PC-9 (cell line): ENCODE measurements around the gene FARP1. TPM values are rescaled to one million over a fixed set of nuclear protein-coding genes. Genes with fewer than 3 reads are reported as not detected.

ENCODE experiments used
- BruUV-seq: library from RNA; stranded (reverse); fragments of 400-500 nt; replicated peaks from 2 replicates; lab custom pipeline; 2021; lab: Mats Ljungman, UMichigan
- CTCF ChIA-PET: fragments of 300-600 bp; sonication (Branson Sonifier 250); formaldehyde crosslinking; loops from one replicate; lab custom pipeline; 2022; ENCODE audit warnings: antibody characterized with exemption; lab: Charles Lee
- POLR2A ChIA-PET: fragments of 300-600 bp; sonication (Branson Sonifier 250); formaldehyde crosslinking; loops from one replicate; lab custom pipeline; 2022; ENCODE audit warnings: antibody characterized with exemption; ENCODE audit not compliant: unreplicated experiment; lab: Charles Lee
- DNase-seq, 2 experiments: peaks; one replicate each; pipeline versions ENCODE4 v3.0.0 to v3.0.0-alpha.2; 2015 to 2022; ENCODE audit warnings: mixed read lengths in 1 of 2
- H2AFZ ChIP-seq: fragments of 200-600 bp; sonication (generic); 2 replicates; pipeline ENCODE4 v1.8.1; 2017; ENCODE audit warnings: antibody characterized with exemption
- H3F3A ChIP-seq: fragments of 200-600 bp; sonication (generic); 2 replicates; pipeline ENCODE4 v1.8.1; 2017; ENCODE audit warnings: antibody characterized with exemption, mild to moderate bottlenecking, low read depth; ENCODE audit not compliant: insufficient read depth
- H3K27ac ChIP-seq: fragments of 200-600 bp; sonication (generic); 2 replicates; pipeline ENCODE4 v1.6.1; 2016; ENCODE audit warnings: mixed run types
- H3K27me3 ChIP-seq: fragments of 200-600 bp; sonication (generic); 2 replicates; pipeline ENCODE4 v1.6.1; 2016; ENCODE audit warnings: low read depth, mixed run types; ENCODE audit not compliant: insufficient read depth
- H3K36me3 ChIP-seq: fragments of 200-600 bp; sonication (generic); 2 replicates; pipeline ENCODE4 v1.6.1; 2016; ENCODE audit warnings: low read depth, mixed run types
- H3K4me1 ChIP-seq: fragments of 200-600 bp; sonication (generic); replicated peaks from 2 replicates; pipeline ENCODE4 v1.6.1; 2016; ENCODE audit warnings: mixed run types; ENCODE audit not compliant: insufficient read depth
- H3K4me2 ChIP-seq: fragments of 200-600 bp; sonication (generic); 2 replicates; pipeline ENCODE4 v1.6.1; 2017; ENCODE audit warnings: mixed run types
- H3K4me3 ChIP-seq: fragments of 200-600 bp; sonication (generic); 2 replicates; pipeline ENCODE4 v1.6.1; 2016; ENCODE audit warnings: mixed run types
- H3K79me2 ChIP-seq: fragments of 200-600 bp; sonication (generic); 2 replicates; pipeline ENCODE4 v1.6.1; 2017; ENCODE audit warnings: low read depth, mixed run types
- H3K9me2 ChIP-seq: fragments of 200-600 bp; sonication (generic); 2 replicates; pipeline ENCODE4 v1.8.1; 2017; ENCODE audit warnings: mild to moderate bottlenecking; ENCODE audit not compliant: insufficient read depth
- H3K9me3 ChIP-seq: fragments of 200-600 bp; sonication (generic); 2 replicates; pipeline ENCODE4 v1.8.1; 2016; ENCODE audit warnings: low read depth; ENCODE audit not compliant: insufficient read depth
- H4K20me1 ChIP-seq: fragments of 200-600 bp; sonication (generic); 2 replicates; pipeline ENCODE4 v1.8.1; 2017; ENCODE audit not compliant: insufficient read depth
- EZH2 ChIP-seq: fragments of 200-600 bp; sonication (generic); IDR thresholded peaks from 2 replicates; pipeline ENCODE4 v1.8.0; 2017; ENCODE audit warnings: antibody characterized with exemption, low read depth
- intact Hi-C: fragments of 100-400 bp; cut with micrococcal nuclease; formaldehyde crosslinking; loops from one replicate; pipeline ENCODE4 v1.10.0; 2022; ENCODE audit not compliant: unreplicated experiment
- total RNA-seq: library from RNA; stranded (reverse); gene quantifications from 2 replicates; pipeline ENCODE4 v1.2.3, GENCODE V29; 2021
- TF ChIP-seq, protein P1 (sequence below): fragments of 200-600 bp; sonication (generic); conservative IDR thresholded peaks from 2 replicates; pipeline ENCODE4 v1.6.1; 2017; ENCODE audit warnings: mixed run types, antibody characterized with exemption, mild to moderate bottlenecking, moderate library complexity

The FARP1 gene
- total RNA-seq, 1 experiment from 2014 or later: 62.1 TPM

DNA sequence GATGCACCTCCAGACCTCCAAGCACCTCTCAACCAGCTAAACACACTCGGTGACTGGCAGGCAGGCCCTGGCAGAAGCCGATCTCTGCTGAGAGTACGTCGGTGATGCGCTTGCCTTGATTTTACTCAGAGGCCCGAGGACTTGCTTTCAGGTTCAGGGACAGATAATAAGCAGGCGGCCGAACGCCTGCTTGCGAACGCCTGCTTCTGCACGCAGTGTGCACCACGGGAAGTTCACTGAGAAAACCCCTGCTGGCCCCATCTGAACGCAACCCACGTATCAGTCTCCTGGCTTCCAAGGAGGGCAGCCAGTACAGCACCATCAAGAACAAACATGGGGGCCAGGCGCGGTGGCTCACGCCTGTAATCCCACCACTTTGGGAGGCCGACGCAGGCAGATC lies 326.0 kb downstream of the FARP1 start:
- BruUV-seq: no TSS peak
- H3K4me2 ChIP-seq: no peak overlapping the region
- no peak overlapping the region for H3K4me3 ChIP-seq
- intact Hi-C loops: no loop called here
- TF ChIP-seq, protein P1, sequence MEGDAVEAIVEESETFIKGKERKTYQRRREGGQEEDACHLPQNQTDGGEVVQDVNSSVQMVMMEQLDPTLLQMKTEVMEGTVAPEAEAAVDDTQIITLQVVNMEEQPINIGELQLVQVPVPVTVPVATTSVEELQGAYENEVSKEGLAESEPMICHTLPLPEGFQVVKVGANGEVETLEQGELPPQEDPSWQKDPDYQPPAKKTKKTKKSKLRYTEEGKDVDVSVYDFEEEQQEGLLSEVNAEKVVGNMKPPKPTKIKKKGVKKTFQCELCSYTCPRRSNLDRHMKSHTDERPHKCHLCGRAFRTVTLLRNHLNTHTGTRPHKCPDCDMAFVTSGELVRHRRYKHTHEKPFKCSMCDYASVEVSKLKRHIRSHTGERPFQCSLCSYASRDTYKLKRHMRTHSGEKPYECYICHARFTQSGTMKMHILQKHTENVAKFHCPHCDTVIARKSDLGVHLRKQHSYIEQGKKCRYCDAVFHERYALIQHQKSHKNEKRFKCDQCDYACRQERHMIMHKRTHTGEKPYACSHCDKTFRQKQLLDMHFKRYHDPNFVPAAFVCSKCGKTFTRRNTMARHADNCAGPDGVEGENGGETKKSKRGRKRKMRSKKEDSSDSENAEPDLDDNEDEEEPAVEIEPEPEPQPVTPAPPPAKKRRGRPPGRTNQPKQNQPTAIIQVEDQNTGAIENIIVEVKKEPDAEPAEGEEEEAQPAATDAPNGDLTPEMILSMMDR: no peak
- TF ChIP-seq EZH2: no peak
- H4K20me1 ChIP-seq: peaks cover 5% of the 10 kb centered on the region; the same call in 1 of the 2 replicates
- ChIA-PET CTCF (no interaction called here), POLR2A (interaction anchor here (0.7 kb wide), 1 partner anchor 167 kb away, joined by 5 read pairs; no protein-coding TSS in a partner anchor)
- H3K79me2 ChIP-seq: peaks cover 59% of the 10 kb centered on the region
- no peaks in the 10 kb centered on the region for H3K4me1 ChIP-seq
- peaks cover 45% of the 10 kb centered on the region; the same call in 1 of the 2 replicates for H3K36me3 ChIP-seq
- no peak for DNase-seq
- no peak overlapping the region for H2AFZ ChIP-seq
- H3F3A ChIP-seq: peaks cover 22% of the 10 kb centered on the region; the same call in 1 of the 2 replicates
- H3K9me2 ChIP-seq: no peaks in the 10 kb centered on the region
- no peaks in the 10 kb centered on the region for H3K27me3 ChIP-seq
- 0 out of 2 replicates have a peak overlapping the region, but pooled peaks have one; percentile 14 for H3K27ac ChIP-seq
- H3K9me3 ChIP-seq: no peaks in the 10 kb centered on the region

DNA sequence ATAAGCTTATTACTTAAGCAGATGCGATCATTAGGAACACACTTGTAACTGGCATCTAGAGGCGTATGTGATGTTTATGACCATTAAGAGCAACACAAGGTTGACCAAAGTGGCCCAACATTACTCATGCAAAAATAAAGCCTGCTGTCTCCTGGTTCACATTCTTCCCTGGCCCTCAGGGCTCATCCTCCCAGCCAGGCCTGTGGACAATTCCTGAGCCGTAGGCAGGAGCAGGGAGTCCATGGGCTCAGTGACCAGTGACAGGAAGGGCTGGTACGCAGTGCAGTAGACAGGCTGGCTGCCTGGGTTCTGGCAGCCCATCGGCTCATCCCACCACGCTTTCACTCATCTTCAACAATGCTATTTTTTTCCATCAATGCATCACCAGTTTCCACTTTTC lies 328.0 kb downstream of the FARP1 start:
- no peaks in the 10 kb centered on the region for H3K27me3 ChIP-seq
- H4K20me1 ChIP-seq: no peaks in the 10 kb centered on the region; the same call in 1 of the 2 replicates
- H3F3A ChIP-seq: peaks cover 40% of the 10 kb centered on the region; the same call in 1 of the 2 replicates
- peaks cover 66% of the 10 kb centered on the region for H3K79me2 ChIP-seq
- no peak for DNase-seq
- peaks cover 9% of the 10 kb centered on the region for H3K4me1 ChIP-seq
- CTCF ChIA-PET: no interaction called here
- no peak overlapping the region for H3K4me3 ChIP-seq
- H3K4me2 ChIP-seq: no peak overlapping the region
- intact Hi-C loops: no loop called here
- H3K36me3 ChIP-seq: peaks cover 40% of the 10 kb centered on the region; the same call in 1 of the 2 replicates
- H2AFZ ChIP-seq: no peak overlapping the region
- no TSS peak for BruUV-seq
- H3K9me3 ChIP-seq: no peaks in the 10 kb centered on the region
- H3K9me2 ChIP-seq: no peaks in the 10 kb centered on the region
- H3K27ac ChIP-seq: no peak overlapping the region; the same call in 1 of the 2 replicates
- TF ChIP-seq EZH2: no peak
- POLR2A ChIA-PET: no interaction called here

DNA sequence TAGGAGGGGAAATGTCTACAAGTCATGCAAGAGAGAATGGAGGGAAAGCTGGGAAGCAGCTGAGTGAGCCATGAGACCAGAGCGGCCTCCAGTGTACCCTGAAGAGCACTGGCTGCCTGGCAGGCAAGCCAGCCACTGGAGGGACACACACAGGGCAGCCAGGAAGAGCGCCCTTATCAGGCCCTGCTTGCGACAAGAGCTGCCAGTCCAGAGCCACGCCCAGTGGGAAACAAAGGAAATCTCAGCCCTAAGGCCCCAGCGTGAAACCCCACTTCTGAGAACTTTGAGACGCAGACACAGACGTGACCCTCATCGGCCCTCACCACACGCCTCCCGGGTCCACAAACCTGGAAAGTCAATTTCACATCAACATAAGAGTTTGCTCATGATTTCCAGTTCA lies 329.0 kb downstream of the FARP1 start:
- DNase-seq: no peak
- ChIA-PET CTCF (no interaction called here), POLR2A (no interaction called here)
- intact Hi-C loops: no loop called here
- Histone ChIP-seq H3K4me2 (no peak overlapping the region), H3K9me3 (no peaks in the 10 kb centered on the region), H3F3A (peaks cover 49% of the 10 kb centered on the region), H3K27ac (no peak overlapping the region; the same call in 1 of the 2 replicates), H3K79me2 (peaks cover 73% of the 10 kb centered on the region), H3K4me1 (peaks cover 19% of the 10 kb centered on the region), H3K27me3 (no peaks in the 10 kb centered on the region), H3K9me2 (no peaks in the 10 kb centered on the region), H2AFZ (no peak overlapping the region), H3K36me3 (peaks cover 35% of the 10 kb centered on the region; the same call in 1 of the 2 replicates), H4K20me1 (no peaks in the 10 kb centered on the region; the same call in 1 of the 2 replicates), H3K4me3 (no peak overlapping the region)
- TF ChIP-seq, protein P1: no peak
- TF ChIP-seq EZH2: no peak
- no TSS peak for BruUV-seq
